C4-2B (cell line): ENCODE results near the gene XPR1.

Experiments
- CTCF ChIP-seq: fragments of 450-650 bp; conservative IDR thresholded peaks from 2 replicates; pipeline ENCODE4 v1.5.1; 2017; ENCODE audit warnings: mild to moderate bottlenecking
- ZFX ChIP-seq: fragments of 450-650 bp; IDR thresholded peaks from 2 replicates; pipeline ENCODE4 v1.6.1; 2017

DNA sequence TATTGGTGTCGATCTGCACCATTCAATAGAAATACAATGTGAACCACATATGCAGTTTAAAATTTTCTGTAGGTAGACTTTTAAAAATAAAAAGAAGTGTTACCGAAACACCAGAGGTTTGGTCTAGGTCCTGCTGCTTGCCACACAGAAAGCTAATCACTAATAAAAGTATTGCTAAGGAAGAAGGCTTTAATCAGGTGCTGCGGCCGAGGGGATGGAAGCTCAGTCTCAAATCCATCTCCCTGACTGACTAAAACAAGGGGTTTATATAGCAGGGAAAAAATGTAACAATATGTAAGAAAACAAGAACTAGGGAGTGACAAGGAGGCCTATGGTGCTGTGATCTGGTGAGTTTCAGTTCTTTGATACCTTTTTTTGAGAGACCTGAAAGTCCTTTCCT lies 99.3 kb downstream of the XPR1 start:
- no peak for TF ChIP-seq CTCF
- no peak for TF ChIP-seq ZFX
